H9 (cell line): ENCODE measurements around the gene ZNF366. TPM values are rescaled to one million over a fixed set of nuclear protein-coding genes. Genes with fewer than 3 reads are reported as not detected.

Source experiments
- DNase-seq: peaks from one replicate; pipeline ENCODE4 v3.0.0-alpha.2; 2017
- H2AFZ ChIP-seq: one replicate; pipeline ENCODE4 v1.6.1; 2013; ENCODE audit warnings: mild to moderate bottlenecking, low read length, control low read depth, moderate library complexity
- H2AK5ac ChIP-seq: 2 replicates; pipeline ENCODE4 v1.6.1; 2013; ENCODE audit warnings: low read length, control low read depth, mixed read lengths; ENCODE audit not compliant: insufficient read length
- H2BK120ac ChIP-seq: one replicate; pipeline ENCODE4 v1.6.1; 2013; ENCODE audit warnings: low read depth, mild to moderate bottlenecking, low read length, control low read depth, inconsistent platforms; ENCODE audit not compliant: poor library complexity, severe bottlenecking
- H2BK12ac ChIP-seq: 2 replicates; pipeline ENCODE4 v1.6.1; 2013; ENCODE audit warnings: low read length, control low read depth, mixed read lengths, low read depth; ENCODE audit not compliant: insufficient read length
- H2BK15ac ChIP-seq: 2 replicates; pipeline ENCODE4 v1.6.1; 2013; ENCODE audit warnings: low read depth, low read length, control low read depth
- H2BK20ac ChIP-seq: one replicate; pipeline ENCODE4 v1.6.1; 2013; ENCODE audit warnings: low read depth, mild to moderate bottlenecking, low read length, control low read depth, inconsistent platforms; ENCODE audit not compliant: poor library complexity, severe bottlenecking
- H2BK5ac ChIP-seq: 2 replicates; pipeline ENCODE4 v1.6.1; 2013; ENCODE audit warnings: low read length, control low read depth, mixed read lengths; ENCODE audit not compliant: insufficient read length
- H3K14ac ChIP-seq: 2 replicates; pipeline ENCODE4 v1.6.1; 2013; ENCODE audit warnings: low read length, control low read depth; ENCODE audit not compliant: insufficient read depth
- H3K18ac ChIP-seq: 2 replicates; pipeline ENCODE4 v1.6.1; 2013; ENCODE audit warnings: low read depth, mild to moderate bottlenecking, mixed read lengths, low read length, control low read depth; ENCODE audit not compliant: insufficient read length
- H3K23ac ChIP-seq: 2 replicates; pipeline ENCODE4 v1.6.1; 2013; ENCODE audit warnings: low read length, control low read depth, mixed read lengths, low read depth; ENCODE audit not compliant: insufficient read length
- H3K23me2 ChIP-seq: 2 replicates; pipeline ENCODE4 v1.6.1; 2013; ENCODE audit warnings: low read depth, mild to moderate bottlenecking, mixed read lengths, low read length, control low read depth; ENCODE audit not compliant: insufficient read length, poor library complexity, severe bottlenecking
- H3K27ac ChIP-seq: 2 replicates; pipeline ENCODE4 v1.5.1; 2013; ENCODE audit warnings: low read length, control low read depth, mixed read lengths, low read depth; ENCODE audit not compliant: insufficient read length
- H3K27me3 ChIP-seq: 2 replicates; pipeline ENCODE4 v1.6.1; 2013; ENCODE audit warnings: low read length, control low read depth, inconsistent platforms; ENCODE audit not compliant: insufficient read depth
- H3K4ac ChIP-seq: 2 replicates; pipeline ENCODE4 v1.6.1; 2013; ENCODE audit warnings: low read depth, mild to moderate bottlenecking, control low read depth, inconsistent platforms, low read length, moderate library complexity
- H3K4me1 ChIP-seq: 2 replicates; pipeline ENCODE4 v1.6.1; 2013; ENCODE audit warnings: low read length, control low read depth, inconsistent platforms; ENCODE audit not compliant: insufficient read depth
- H3K4me2 ChIP-seq: 2 replicates; pipeline ENCODE4 v1.6.1; 2013; ENCODE audit warnings: low read length, control low read depth, mixed read lengths; ENCODE audit not compliant: insufficient read length, insufficient read depth
- H3K56ac ChIP-seq: 2 replicates; pipeline ENCODE4 v1.6.1; 2013; ENCODE audit warnings: low read depth, mild to moderate bottlenecking, mixed read lengths, low read length, control low read depth; ENCODE audit not compliant: insufficient read length
- H3K79me1 ChIP-seq: 2 replicates; pipeline ENCODE4 v1.6.1; 2013; ENCODE audit warnings: low read depth, mild to moderate bottlenecking, moderate library complexity, low read length, control low read depth, inconsistent platforms; ENCODE audit not compliant: insufficient read depth, poor library complexity, severe bottlenecking
- H3K79me2 ChIP-seq: 2 replicates; pipeline ENCODE4 v1.6.1; 2013; ENCODE audit warnings: low read length, control low read depth, inconsistent platforms; ENCODE audit not compliant: insufficient read depth
- H3K9ac ChIP-seq: 2 replicates; pipeline ENCODE4 v1.6.1; 2013; ENCODE audit warnings: low read length, control low read depth, mixed read lengths; ENCODE audit not compliant: insufficient read length; ENCODE audit errors: extremely low read depth
- H3K9me3 ChIP-seq: one replicate; pipeline ENCODE4 v1.6.1; 2013; ENCODE audit warnings: low read depth, low read length, inconsistent platforms; ENCODE audit not compliant: control insufficient read depth
- H3T11ph ChIP-seq: one replicate; pipeline ENCODE4 v1.6.1; 2013; ENCODE audit warnings: mild to moderate bottlenecking, low read length, control low read depth, inconsistent platforms
- H4K20me1 ChIP-seq: one replicate; pipeline ENCODE4 v1.6.1; 2013; ENCODE audit not compliant: control insufficient read depth, insufficient read length, insufficient read depth
- H4K5ac ChIP-seq: 2 replicates; pipeline ENCODE4 v1.6.1; 2013; ENCODE audit warnings: low read depth, mild to moderate bottlenecking, mixed read lengths, low read length, control low read depth; ENCODE audit not compliant: insufficient read length
- H4K8ac ChIP-seq: replicated peaks from 2 replicates; pipeline ENCODE4 v1.6.1; 2013; ENCODE audit warnings: low read length, control low read depth, mixed read lengths, low read depth; ENCODE audit not compliant: insufficient read length
- H4K91ac ChIP-seq: 2 replicates; pipeline ENCODE4 v1.6.1; 2013; ENCODE audit warnings: low read depth, mild to moderate bottlenecking, moderate library complexity, mixed read lengths, low read length, control low read depth; ENCODE audit not compliant: insufficient read length
- H3K27ac Mint-ChIP-seq, 3 experiments: 2 replicates in 2 of 3; 3 replicates in 1 of 3; pipeline ENCODE4 v1.8.0; 2020 to 2021; ENCODE audit warnings: mixed read lengths in 3 of 3, mild to moderate bottlenecking in 1 of 3, moderate library complexity in 1 of 3
- H3K27me3 Mint-ChIP-seq: 2 replicates; pipeline ENCODE4 v1.8.0; 2021; ENCODE audit warnings: low read depth, mild to moderate bottlenecking, moderate library complexity, mixed read lengths
- H3K36me3 Mint-ChIP-seq, 3 experiments: 2 replicates in 2 of 3; 3 replicates in 1 of 3; pipeline ENCODE4 v1.8.0; 2020 to 2021; ENCODE audit warnings: low read depth in 3 of 3, mixed read lengths in 3 of 3; ENCODE audit not compliant: insufficient read depth in 1 of 3
- H3K4me1 Mint-ChIP-seq, 2 experiments: 2 replicates each; pipeline ENCODE4 v1.8.0; 2020; ENCODE audit warnings: mixed read lengths in 2 of 2
- H3K4me3 Mint-ChIP-seq, 2 experiments: 2 replicates in 1 of 2; 3 replicates in 1 of 2; pipeline ENCODE4 v1.8.0; 2020 to 2021; ENCODE audit warnings: mild to moderate bottlenecking in 2 of 2, mixed read lengths in 2 of 2, moderate library complexity in 1 of 2
- H3K9me3 Mint-ChIP-seq, 2 experiments: 2 replicates in 1 of 2; 3 replicates in 1 of 2; pipeline ENCODE4 v1.8.0; 2020; ENCODE audit warnings: mild to moderate bottlenecking in 2 of 2, mixed read lengths in 2 of 2, moderate library complexity in 1 of 2
- CTCF ChIP-seq: fragments of 200-600 bp; sonication (generic); conservative IDR thresholded peaks from 3 replicates; pipeline ENCODE4 v1.8.0; 2021; ENCODE audit warnings: antibody characterized with exemption, mild to moderate bottlenecking
- WGBS: extraction: QIAGEN DNeasy Blood & Tissue Kit; methylation state at CpG from one replicate; pipeline ENCODE4 v1.1.7; 2013; ENCODE audit warnings: missing lambda C conversion rate, low lambda C conversion rate, mixed read lengths; ENCODE audit not compliant: insufficient read length; ENCODE audit errors: extremely low coverage; 5-methylcytosine and 5-hydroxymethylcytosine counted together
- total RNA-seq: library from RNA; stranded (reverse); gene quantifications from 2 replicates; pipeline ENCODE4 v1.2.1, GENCODE V29; 2021

ZNF366 gene
- total RNA-seq, 1 experiment from 2014 or later, result not detected

- no peaks in the 10 kb centered on the region for H3K79me1 ChIP-seq
- no peak overlapping the region for H2AK5ac ChIP-seq
- H3K27me3 ChIP-seq, result no peaks in the 10 kb centered on the region
- no peaks in the 10 kb centered on the region for H3K9me3 Mint-ChIP-seq
- H3K56ac ChIP-seq, result no peak overlapping the region
- no peaks in the 10 kb centered on the region for H4K20me1 ChIP-seq
- H2BK15ac ChIP-seq, result no peak overlapping the region
- H2BK5ac ChIP-seq, result no peak overlapping the region
- H4K5ac ChIP-seq, result no peak overlapping the region
- H4K91ac ChIP-seq, result no peak overlapping the region
- H3K27me3 Mint-ChIP-seq, result no peaks in the 10 kb centered on the region; the same call in 1 of the 2 replicates
- H2BK12ac ChIP-seq, result no peak overlapping the region
- no peak overlapping the region for H3T11ph ChIP-seq
- no peak for DNase-seq
- 0 out of 3 replicates have a peak, but pooled peaks have one; percentile 13 for TF ChIP-seq CTCF
- H3K14ac ChIP-seq, result no peak overlapping the region
- no peak overlapping the region for H2BK20ac ChIP-seq
- H3K27ac ChIP-seq, result no peak overlapping the region
- peaks cover 3% of the 10 kb centered on the region in 2 experiments; a peak in 1 of 4 replicates for H3K4me1 Mint-ChIP-seq
- H3K27ac Mint-ChIP-seq, result no peak overlapping the region
- no peak overlapping the region for H2AFZ ChIP-seq
- no peaks in the 10 kb centered on the region for H3K9me3 ChIP-seq
- H2BK120ac ChIP-seq, result no peak overlapping the region
- H3K4me1 ChIP-seq, result no peaks in the 10 kb centered on the region
- no CpG with 5 or more reads among the region's 4 CpGs for WGBS
- no peak overlapping the region for H3K4ac ChIP-seq
- H3K23me2 ChIP-seq, result no peaks in the 10 kb centered on the region
- no peak overlapping the region for H3K4me3 Mint-ChIP-seq
- H3K18ac ChIP-seq, result no peak overlapping the region
- no peak overlapping the region for H4K8ac ChIP-seq
- no peak overlapping the region for H3K4me2 ChIP-seq
- H3K36me3 Mint-ChIP-seq, result no peaks in the 10 kb centered on the region
- H3K23ac ChIP-seq, result no peak overlapping the region
- no peaks in the 10 kb centered on the region for H3K79me2 ChIP-seq
- H3K9ac ChIP-seq, result no peak overlapping the region
Observed at GRCh38 chr5:72412283-72413055, 94.7 kb downstream of the ZNF366 start.
